K562 (cell line): ENCODE measurements around the gene F11R. TPM values are rescaled to one million over a fixed set of nuclear protein-coding genes. Genes with fewer than 3 reads are reported as not detected.

Experiments
- DACH1 ChIP-seq: fragments of 450-650 bp; IDR thresholded peaks from 2 replicates; pipeline ENCODE4 v1.6.1; 2018; ENCODE audit not compliant: partially characterized antibody
- KLF16 ChIP-seq: IDR thresholded peaks from 2 replicates; pipeline ENCODE4 v1.6.1; 2016; ENCODE audit warnings: antibody characterized with exemption
- MGA ChIP-seq: fragments of 450-650 bp; IDR thresholded peaks from 2 replicates; pipeline ENCODE4 v1.6.1; 2016; ENCODE audit warnings: mild to moderate bottlenecking, moderate library complexity
- MLLT1 ChIP-seq, 2 experiments: fragments of 450-650 bp; IDR thresholded peaks; 2 replicates each; pipeline ENCODE4 v1.6.1; 2016
- NBN ChIP-seq: fragments of 450-650 bp; IDR thresholded peaks from 2 replicates; pipeline ENCODE4 v1.6.1; 2016; ENCODE audit warnings: low read depth, mild to moderate bottlenecking
- POLR2AphosphoS5 ChIP-seq: IDR thresholded peaks from 2 replicates; pipeline ENCODE4 v1.6.1; 2011; ENCODE audit warnings: mild to moderate bottlenecking, low read depth, low read length, moderate library complexity; ENCODE audit not compliant: control insufficient read depth, insufficient read depth
- SREBF2 ChIP-seq: sonication (generic); formaldehyde crosslinking; IDR thresholded peaks from 2 replicates; pipeline ENCODE4 v1.4.0; 2020; ENCODE audit warnings: mild to moderate bottlenecking, missing genetic modification reagents
- TAF9B ChIP-seq: fragments of 450-650 bp; IDR thresholded peaks from 2 replicates; pipeline ENCODE4 v1.6.1; 2018; ENCODE audit warnings: mild to moderate bottlenecking; ENCODE audit not compliant: partially characterized antibody
- ZFP1 ChIP-seq: fragments of 450-650 bp; formaldehyde crosslinking; IDR thresholded peaks from 2 replicates; pipeline ENCODE4 v1.4.0; 2020; ENCODE audit warnings: mild to moderate bottlenecking, mixed read lengths
- ZSCAN29 ChIP-seq: fragments of 450-650 bp; IDR thresholded peaks from 2 replicates; pipeline ENCODE4 v1.6.1; 2017
- polyA plus RNA-seq, 8 experiments: library from polyadenylated mRNA; depleted of rRNA in 4 of 8; stranded (reverse) in 5 of 8; unstranded in 3 of 8; fragments of >200 nt; fragmentation: Nextera tagmentation in 2 of 8; fragmentation: Illumina TruSeq in 1 of 8; extraction: Ambion mirVana in 2 of 8; extraction: Trizol in 1 of 8; gene quantifications; 2 replicates each; pipeline versions ENCODE4 v1.2.1 to v1.2.3, GENCODE V29; 2011 to 2014; ENCODE audit warnings: inconsistent platforms in 1 of 8, missing spikeins in 1 of 8
- total RNA-seq, 7 experiments: library from RNA; depleted of rRNA in 6 of 7; stranded (reverse); fragments of >200 nt in 6 of 7; fragmentation: Illumina TruSeq in 2 of 7; extraction: Trizol in 2 of 7; gene quantifications; 2 replicates each; pipeline versions ENCODE4 v1.2.1 to v1.2.3, GENCODE V29; 2011 to 2021; ENCODE audit warnings: low replicate concordance in 1 of 7

The F11R gene
- total and polyA plus RNA-seq, 9 of the 15 experiments (the other 6 are each of a cell fraction or from before 2014, with no cell fraction given): 27.4 to 187 (median 52.5) TPM

GRCh38 chr1:161044908-161045735 is 24.2 kb upstream of the F11R start (continued):
- TF ChIP-seq MGA (no peak), MLLT1 (IDR thresholded peaks at IDR 0.05) (no peak), NBN (no peak), KLF16 (no peak), DACH1 (no peak), ZFP1 (CRISPR knock-in tag) (0 out of 2 replicates have a peak, but pooled peaks have one; percentile 25), ZSCAN29 (no peak; the same call in 1 of the 2 replicates), POLR2AphosphoS5 (no peak), TAF9B (peak; percentile 38), SREBF2 (no peak)
